Measurements from ENCODE around the gene PPP1R36.

Gene PPP1R36

GRCh38 chr14:64581363-64581762 is 31.6 kb downstream of the PPP1R36 start:
- no peak for DNase-seq (ENCODE audit: low spot score)
- in situ Hi-C loops (cut with MboI; ENCODE audit: low sequenced_read_pairs, unreplicated experiment) = no loop called here
- TF ChIP-seq CTCF (IDR thresholded peaks at IDR 0.05; ENCODE audit: borderline replicate concordance, control extremely low read depth, extremely low read depth, insufficient read depth, missing control alignments) = no peak

- no peak for TF ChIP-seq CTCF (IDR thresholded peaks at IDR 0.05; ENCODE audit: borderline replicate concordance, control extremely low read depth, extremely low read depth, insufficient read depth, missing control alignments)
- no peak for DNase-seq (ENCODE audit: low spot score)
- in situ Hi-C loops (cut with MboI; ENCODE audit: low sequenced_read_pairs, unreplicated experiment) = no loop called here
Observed at GRCh38 chr14:64581817-64582216, 32.1 kb downstream of the PPP1R36 start.

- TF ChIP-seq CTCF (IDR thresholded peaks at IDR 0.05; ENCODE audit: borderline replicate concordance, control extremely low read depth, extremely low read depth, insufficient read depth, missing control alignments) = no peak
- in situ Hi-C loops (cut with MboI; ENCODE audit: low sequenced_read_pairs, unreplicated experiment) = no loop called here
- DNase-seq (ENCODE audit: low spot score) = no peak
Observed at GRCh38 chr14:64584190-64584589, 34.4 kb downstream of the PPP1R36 start.

GRCh38 chr14:64591809-64592208 is 42.0 kb downstream of the PPP1R36 start:
- no peak for DNase-seq (ENCODE audit: low spot score)
- in situ Hi-C loops (cut with MboI; ENCODE audit: low sequenced_read_pairs, unreplicated experiment) = no loop called here
- no peak for TF ChIP-seq CTCF (IDR thresholded peaks at IDR 0.05; ENCODE audit: borderline replicate concordance, control extremely low read depth, extremely low read depth, insufficient read depth, missing control alignments)

GRCh38 chr14:64594438-64594837 is 44.7 kb downstream of the PPP1R36 start:
- no peak for DNase-seq (ENCODE audit: low spot score)
- TF ChIP-seq CTCF (IDR thresholded peaks at IDR 0.05; ENCODE audit: borderline replicate concordance, control extremely low read depth, extremely low read depth, insufficient read depth, missing control alignments) = no peak
- in situ Hi-C loops (cut with MboI; ENCODE audit: low sequenced_read_pairs, unreplicated experiment) = no loop called here

DNA sequence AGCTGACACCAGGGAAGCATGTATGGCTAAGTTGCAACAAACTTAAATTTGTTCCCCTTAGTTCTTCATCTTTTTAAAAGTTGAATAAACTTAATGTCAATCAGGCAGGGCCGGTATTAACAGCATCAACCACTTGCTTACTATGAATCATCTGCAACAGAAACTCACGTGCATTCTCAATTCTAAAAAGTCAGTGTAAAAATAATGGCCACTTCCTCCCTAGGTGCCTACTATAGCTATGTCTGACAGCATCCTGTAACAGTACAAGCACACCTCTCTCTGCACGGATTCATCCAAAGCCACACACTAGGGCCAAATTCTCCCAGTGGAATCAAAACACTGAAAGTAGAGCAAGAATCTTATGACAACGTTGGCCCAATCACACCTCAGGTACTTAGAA is 48.6 kb downstream of the PPP1R36 start:
- in situ Hi-C loops (cut with MboI; ENCODE audit: low sequenced_read_pairs, unreplicated experiment) = no loop called here
- no peak for DNase-seq (ENCODE audit: low spot score)
- TF ChIP-seq CTCF (IDR thresholded peaks at IDR 0.05; ENCODE audit: borderline replicate concordance, control extremely low read depth, extremely low read depth, insufficient read depth, missing control alignments) = no peak

DNA sequence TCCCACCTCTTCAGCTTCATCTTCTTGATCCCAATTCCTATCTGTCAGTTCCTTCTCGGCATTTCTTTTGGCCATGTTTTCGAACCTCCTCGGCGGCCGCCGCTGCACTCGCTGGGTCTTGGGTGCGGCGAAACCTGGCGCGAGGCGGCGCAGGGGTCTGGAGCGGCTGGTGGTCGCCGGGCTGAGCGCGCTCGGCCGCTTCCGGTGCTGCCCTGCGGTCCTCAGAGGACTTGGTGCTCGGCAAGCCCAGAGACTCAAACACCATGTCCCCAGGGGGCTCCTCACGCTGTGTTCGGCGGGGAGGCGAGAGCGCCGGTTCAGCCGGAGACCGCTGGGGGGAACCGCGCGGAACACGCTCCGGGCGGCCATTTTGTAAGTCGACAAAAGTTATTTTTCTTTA is 51.8 kb downstream of the PPP1R36 start:
- no peak for DNase-seq (ENCODE audit: low spot score)
- TF ChIP-seq CTCF (IDR thresholded peaks at IDR 0.05; ENCODE audit: borderline replicate concordance, control extremely low read depth, extremely low read depth, insufficient read depth, missing control alignments) = no peak
- in situ Hi-C loops (cut with MboI; ENCODE audit: low sequenced_read_pairs, unreplicated experiment) = no loop called here
